Measurements from ENCODE around the gene SLX4IP. TPM values are rescaled to one million over a fixed set of nuclear protein-coding genes. Genes with fewer than 3 reads are reported as not detected.

SLX4IP gene
- total RNA-seq, 1 donor from 2014 or later = 5.3 TPM

- no peak overlapping the region for H3K4me3 ChIP-seq (ENCODE audit: insufficient read depth, low read depth, low read length)
- no peaks in the 10 kb centered on the region for H3K36me3 ChIP-seq (ENCODE audit: insufficient read depth, low read length)
- H4K20me1 ChIP-seq (ENCODE audit: insufficient read depth, low read length) = no peaks in the 10 kb centered on the region
- Mint-ChIP-seq H3K27me3 (ENCODE audit: low read depth, unreplicated experiment) (no peaks in the 10 kb centered on the region), H3K36me3 (ENCODE audit: low read depth, unreplicated experiment) (no peaks in the 10 kb centered on the region), H3K9me3 (ENCODE audit: unreplicated experiment) (no peaks in the 10 kb centered on the region), H3K27ac (ENCODE audit: unreplicated experiment) (no peak overlapping the region), H3K4me1 (ENCODE audit: low read depth, unreplicated experiment) (peaks cover 36% of the 10 kb centered on the region), H3K4me3 (ENCODE audit: unreplicated experiment) (no peak overlapping the region)
- no peaks in the 10 kb centered on the region for H3K79me2 ChIP-seq (ENCODE audit: insufficient read depth, low read length)
- no peak overlapping the region for H3K9ac ChIP-seq (ENCODE audit: low read length)
- no peak overlapping the region for H3K27ac ChIP-seq (ENCODE audit: low read depth, low read length)
- no peak overlapping the region for H3K4me2 ChIP-seq (ENCODE audit: low read length)
- no peaks in the 10 kb centered on the region for H3K9me3 ChIP-seq (ENCODE audit: insufficient read depth, low read depth, low read length)
- H2AFZ ChIP-seq (ENCODE audit: low read depth, low read length) = no peak overlapping the region
- peaks cover 5% of the 10 kb centered on the region for H3K4me1 ChIP-seq (ENCODE audit: insufficient read depth, low read length)
- FAIRE-seq = no peak
- no peak for TF ChIP-seq EZH2 (IDR thresholded peaks at IDR 0.05; ENCODE audit: insufficient read depth, low read length)
- TF ChIP-seq CTCF (IDR thresholded peaks at IDR 0.05; ENCODE audit: insufficient read depth, low read depth, low read length) = no peak
- no peaks in the 10 kb centered on the region for H3K27me3 ChIP-seq (ENCODE audit: insufficient read depth, low read length)
- no peak for DNase-seq (ENCODE audit: low read depth)
Measured at GRCh38 chr20:10629946-10630650, 195.0 kb downstream of the SLX4IP start.

- H4K20me1 ChIP-seq (ENCODE audit: insufficient read depth, low read length) = no peaks in the 10 kb centered on the region
- H3K27me3 ChIP-seq (ENCODE audit: insufficient read depth, low read length) = no peaks in the 10 kb centered on the region
- H2AFZ ChIP-seq (ENCODE audit: low read depth, low read length) = no peak overlapping the region
- DNase-seq (ENCODE audit: low read depth) = no peak
- no peaks in the 10 kb centered on the region for H3K9me3 Mint-ChIP-seq (ENCODE audit: unreplicated experiment)
- H3K27me3 Mint-ChIP-seq (ENCODE audit: low read depth, unreplicated experiment) = no peaks in the 10 kb centered on the region
- H3K4me3 ChIP-seq (ENCODE audit: insufficient read depth, low read depth, low read length) = no peak overlapping the region
- H3K4me3 Mint-ChIP-seq (ENCODE audit: unreplicated experiment) = no peak overlapping the region
- no peaks in the 10 kb centered on the region for H3K36me3 ChIP-seq (ENCODE audit: insufficient read depth, low read length)
- H3K79me2 ChIP-seq (ENCODE audit: insufficient read depth, low read length) = no peaks in the 10 kb centered on the region
- no peak for FAIRE-seq
- no peak for TF ChIP-seq EZH2 (IDR thresholded peaks at IDR 0.05; ENCODE audit: insufficient read depth, low read length)
- TF ChIP-seq CTCF (IDR thresholded peaks at IDR 0.05; ENCODE audit: insufficient read depth, low read depth, low read length) = no peak
- no peak overlapping the region for H3K27ac Mint-ChIP-seq (ENCODE audit: unreplicated experiment)
- peaks cover 13% of the 10 kb centered on the region for H3K4me1 ChIP-seq (ENCODE audit: insufficient read depth, low read length)
- no peak overlapping the region for H3K4me2 ChIP-seq (ENCODE audit: low read length)
- H3K9ac ChIP-seq (ENCODE audit: low read length) = no peak overlapping the region
- H3K4me1 Mint-ChIP-seq (ENCODE audit: low read depth, unreplicated experiment) = peaks cover 40% of the 10 kb centered on the region
- H3K9me3 ChIP-seq (ENCODE audit: insufficient read depth, low read depth, low read length) = no peaks in the 10 kb centered on the region
- no peak overlapping the region for H3K27ac ChIP-seq (ENCODE audit: low read depth, low read length)
- no peaks in the 10 kb centered on the region for H3K36me3 Mint-ChIP-seq (ENCODE audit: low read depth, unreplicated experiment)
Measured at GRCh38 chr20:10631126-10631525, 196.0 kb downstream of the SLX4IP start.

Measured in astrocyte (in vitro differentiated cells and primary cell).